ENCODE data around the gene NEK6. TPM values are rescaled to one million over a fixed set of nuclear protein-coding genes. Genes with fewer than 3 reads are reported as not detected.
A peak's percentile ranks its signal among the peaks of the same experiment; 100 is the strongest.

The NEK6 gene
- total RNA-seq, 1 donor from 2014 or later, result 7.7 TPM

DNA sequence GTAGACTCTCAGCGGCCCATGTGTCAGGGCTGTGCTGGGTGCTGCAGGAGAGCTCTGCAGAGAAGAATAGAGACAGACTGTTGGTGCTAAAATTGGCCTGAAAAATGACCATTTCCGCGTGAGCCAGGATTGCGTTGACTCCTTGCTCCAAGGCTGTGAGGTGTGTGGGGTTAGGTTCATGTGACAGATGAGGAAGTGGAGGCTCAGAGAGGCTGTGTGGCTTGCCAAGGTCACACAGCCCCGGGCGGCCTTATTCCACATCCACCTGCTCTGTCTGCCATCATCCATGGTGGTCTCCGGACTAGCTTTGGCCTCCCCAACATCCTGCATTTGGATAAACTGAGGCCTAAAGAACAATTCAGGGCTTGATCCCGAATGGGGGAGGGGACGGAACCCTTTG lies 15.2 kb downstream of the NEK6 start:
- DNase-seq (no peak), ATAC-seq (no peak)
- intact Hi-C loops (cut with micrococcal nuclease), result no loop called here

DNA sequence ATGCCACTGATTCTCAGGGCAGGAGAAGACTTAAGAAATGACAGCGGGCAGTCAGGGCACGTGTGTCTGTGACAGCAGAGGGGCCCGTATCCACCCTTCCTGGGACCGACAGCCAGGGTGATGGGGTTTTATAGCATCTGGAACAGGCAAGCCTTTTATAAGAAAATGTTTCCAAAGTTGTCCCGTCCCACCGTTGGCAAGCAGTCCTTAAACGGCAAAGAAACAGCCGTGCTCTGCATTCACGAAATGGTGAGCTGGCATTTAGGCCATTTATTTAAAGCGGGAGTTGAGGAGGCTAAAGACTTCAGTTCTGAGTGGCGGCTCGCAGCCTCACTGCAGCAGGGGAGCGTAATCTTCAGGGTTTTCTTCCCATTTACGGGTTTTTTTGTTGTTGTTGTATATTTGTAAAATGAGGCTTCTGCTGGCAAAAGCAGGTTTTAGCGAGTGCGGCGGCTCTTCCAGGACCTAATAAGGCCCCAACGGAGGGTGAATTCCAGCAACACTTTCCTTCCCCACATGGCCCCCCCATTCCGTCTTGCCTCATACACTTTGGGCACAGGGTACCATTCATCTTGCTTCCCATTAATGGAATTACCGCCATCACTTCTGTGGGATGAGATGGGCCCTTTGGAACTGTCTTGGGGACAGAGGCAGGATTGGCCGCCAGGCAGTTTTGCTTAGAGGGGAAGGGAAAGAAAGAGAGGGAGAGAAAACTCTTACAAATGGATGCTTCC lies 15.8 kb downstream of the NEK6 start:
- ATAC-seq, result no peak
- no peak for DNase-seq
- intact Hi-C loops (cut with micrococcal nuclease), result no loop called here

DNA sequence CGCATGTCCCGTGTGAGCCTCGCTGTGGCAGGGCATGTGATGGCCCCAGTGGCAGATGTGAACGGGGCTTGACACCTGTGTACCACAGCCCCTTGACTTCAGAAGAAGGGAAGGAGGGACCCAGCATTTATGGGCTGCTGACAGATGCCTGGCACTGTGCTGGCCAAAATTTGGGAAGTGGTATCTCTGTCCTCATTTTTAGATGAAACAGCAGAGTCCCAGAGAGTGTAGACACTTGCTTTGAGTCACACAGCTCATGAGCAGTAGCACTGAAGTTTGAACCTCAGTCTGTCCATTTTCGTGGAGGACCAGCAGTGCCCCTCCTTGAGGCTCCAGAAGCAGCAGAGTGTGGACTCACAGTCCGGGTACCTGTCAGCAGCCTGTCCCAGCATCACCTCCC lies 16.5 kb downstream of the NEK6 start:
- intact Hi-C loops (cut with micrococcal nuclease), result no loop called here
- DNase-seq, result no peak
- ATAC-seq, result no peak

DNA sequence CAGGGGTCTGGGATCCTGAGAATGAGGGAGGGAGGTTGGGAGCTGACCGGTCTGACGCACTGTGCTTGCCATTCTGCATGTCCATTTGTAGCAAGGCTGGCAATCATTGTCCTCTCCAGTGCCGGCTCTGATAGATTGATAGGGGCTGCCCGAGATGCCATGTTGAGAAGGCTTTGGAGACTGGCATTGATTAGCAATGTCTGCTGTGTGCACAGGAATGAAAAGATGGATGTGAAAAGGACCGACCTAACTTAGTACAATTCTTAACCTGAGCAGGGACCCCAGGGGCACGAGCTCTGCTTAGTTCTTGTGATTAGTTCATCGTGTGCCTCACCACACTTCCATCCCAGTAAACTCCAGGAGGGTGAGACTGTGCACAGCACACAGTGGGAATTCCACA lies 17.0 kb downstream of the NEK6 start:
- ATAC-seq (no peak), DNase-seq (no peak)
- intact Hi-C loops (cut with micrococcal nuclease), result no loop called here

DNA sequence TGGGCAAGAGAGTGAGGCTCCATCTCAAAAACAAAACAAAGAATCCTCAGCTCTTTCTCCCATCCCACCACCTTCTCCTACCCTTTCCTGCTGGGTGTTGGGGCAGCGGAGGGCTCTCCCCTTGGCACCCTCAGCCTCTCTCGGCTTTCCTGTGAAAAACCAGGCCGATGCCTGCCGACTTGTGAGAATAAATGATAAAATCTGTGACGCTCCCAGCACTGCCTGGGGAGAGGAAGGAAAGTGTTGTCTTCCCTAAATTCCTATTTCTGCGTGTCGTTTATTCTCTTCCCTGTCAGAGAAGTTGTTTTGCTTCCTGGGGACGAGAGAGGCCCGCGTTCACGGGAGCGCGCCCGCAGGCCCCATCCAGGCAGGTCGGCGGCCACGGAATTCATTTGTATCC lies 19.7 kb downstream of the NEK6 start:
- no peak for DNase-seq
- intact Hi-C loops (cut with micrococcal nuclease), result no loop called here
- ATAC-seq, result no peak

DNA sequence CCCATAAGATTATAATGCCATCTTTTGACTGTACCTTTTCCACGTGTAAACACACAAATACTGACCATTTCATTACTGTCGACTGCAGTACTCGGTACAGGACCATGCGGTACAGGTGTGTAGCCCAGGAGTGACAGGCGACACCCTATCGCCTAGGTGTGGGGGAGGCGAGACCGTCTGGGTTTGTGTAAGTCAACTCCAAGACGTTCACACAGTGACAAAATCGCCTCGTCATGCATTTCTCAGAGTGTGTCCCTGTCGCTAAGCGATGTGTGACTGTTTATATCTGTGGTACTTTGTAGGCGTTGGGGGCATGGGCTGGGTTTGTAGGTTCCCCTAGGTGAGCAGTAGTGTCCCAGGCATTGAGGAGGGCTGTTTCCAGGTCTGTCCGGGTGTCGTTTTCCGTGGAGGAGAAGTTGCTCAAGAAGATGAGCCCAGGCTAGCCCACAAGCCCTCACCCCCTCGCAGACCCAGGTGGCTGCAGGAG lies 20.3 kb downstream of the NEK6 start:
- intact Hi-C loops (cut with micrococcal nuclease), result no loop called here
- no peak for DNase-seq
- ATAC-seq, result no peak

DNA sequence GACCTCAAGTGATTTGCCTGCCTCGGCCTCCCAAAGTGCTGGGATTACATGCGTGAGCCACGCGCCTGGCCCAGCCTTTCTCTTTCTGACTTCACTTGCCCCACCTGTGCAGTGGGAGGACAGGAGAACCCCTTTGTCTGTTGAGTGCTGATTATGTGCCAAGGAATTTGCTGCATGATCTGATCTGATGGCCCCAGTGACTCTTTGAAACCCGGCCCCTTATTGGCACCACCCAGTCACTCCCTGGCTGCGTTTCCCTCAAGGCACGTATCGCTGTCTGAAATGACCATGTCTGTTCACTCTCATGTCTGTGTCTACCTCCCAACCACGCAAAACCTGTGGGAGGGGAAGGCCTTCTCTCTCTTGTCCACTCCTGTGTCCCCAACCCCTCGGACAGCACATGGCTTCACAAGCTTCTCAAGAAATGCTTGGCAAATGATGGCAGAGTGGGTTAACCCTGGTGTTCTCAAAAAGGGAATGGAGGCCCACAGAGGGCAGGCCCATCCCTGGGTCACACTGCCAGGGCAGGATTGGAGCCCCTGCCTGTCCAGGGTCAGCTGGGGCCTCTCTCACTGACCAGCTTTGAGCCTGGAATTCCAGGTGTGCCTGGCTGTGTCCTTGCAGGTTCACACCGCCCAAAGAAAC lies 21.9 kb downstream of the NEK6 start:
- intact Hi-C loops (cut with micrococcal nuclease), result no loop called here
- no peak for DNase-seq
- ATAC-seq, result no peak

DNA sequence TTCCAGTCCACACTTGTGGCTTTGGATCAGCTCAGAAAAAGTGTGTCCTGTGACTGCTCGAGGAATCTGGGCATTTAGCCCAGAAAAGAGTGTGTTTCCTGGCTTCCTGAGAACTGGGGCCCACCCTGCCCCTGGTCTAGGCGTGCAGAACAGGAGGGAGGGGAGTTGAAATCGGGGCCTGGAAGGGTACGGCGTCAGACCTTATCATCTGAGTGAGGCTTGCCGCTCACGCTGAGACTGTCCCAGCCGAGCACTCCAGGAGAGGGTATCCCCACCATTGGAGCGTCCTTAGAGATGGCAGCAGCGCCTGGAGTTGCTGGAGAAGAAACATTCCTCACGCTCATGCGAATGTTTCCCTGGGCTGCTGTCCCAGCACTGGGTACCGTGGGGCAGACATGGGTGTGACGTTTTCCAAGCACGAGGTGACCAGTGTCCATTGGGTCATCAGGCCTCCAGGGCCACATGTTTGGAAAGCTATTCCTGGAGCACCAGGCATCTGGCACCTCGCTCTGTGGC lies 22.5 kb downstream of the NEK6 start:
- intact Hi-C loops (cut with micrococcal nuclease), result no loop called here
- DNase-seq (no peak), ATAC-seq (peak; percentile 40)

DNA sequence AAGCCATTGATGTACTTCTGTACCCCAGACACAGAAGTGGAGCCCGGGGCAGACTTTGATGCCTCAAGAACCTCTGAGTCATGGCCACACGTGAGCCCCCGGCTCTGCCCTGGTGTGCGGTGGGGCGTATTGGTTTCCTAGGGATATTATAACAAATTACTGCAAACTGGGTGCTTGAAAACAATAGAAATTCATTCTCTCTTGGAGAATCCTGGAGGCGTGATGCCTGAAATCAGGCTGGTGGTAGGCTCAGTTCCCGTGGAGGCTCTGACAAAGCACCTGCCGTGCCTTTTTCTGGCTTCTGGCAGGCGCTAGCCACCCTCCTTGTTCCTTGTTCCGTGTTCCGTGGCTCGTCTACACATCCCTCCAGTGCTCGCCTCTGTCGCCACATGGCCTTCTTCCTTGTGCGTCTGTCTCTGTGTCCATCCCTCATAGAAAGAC lies 24.2 kb downstream of the NEK6 start:
- intact Hi-C loops (cut with micrococcal nuclease), result no loop called here
- ATAC-seq (no peak), DNase-seq (no peak)

DNA sequence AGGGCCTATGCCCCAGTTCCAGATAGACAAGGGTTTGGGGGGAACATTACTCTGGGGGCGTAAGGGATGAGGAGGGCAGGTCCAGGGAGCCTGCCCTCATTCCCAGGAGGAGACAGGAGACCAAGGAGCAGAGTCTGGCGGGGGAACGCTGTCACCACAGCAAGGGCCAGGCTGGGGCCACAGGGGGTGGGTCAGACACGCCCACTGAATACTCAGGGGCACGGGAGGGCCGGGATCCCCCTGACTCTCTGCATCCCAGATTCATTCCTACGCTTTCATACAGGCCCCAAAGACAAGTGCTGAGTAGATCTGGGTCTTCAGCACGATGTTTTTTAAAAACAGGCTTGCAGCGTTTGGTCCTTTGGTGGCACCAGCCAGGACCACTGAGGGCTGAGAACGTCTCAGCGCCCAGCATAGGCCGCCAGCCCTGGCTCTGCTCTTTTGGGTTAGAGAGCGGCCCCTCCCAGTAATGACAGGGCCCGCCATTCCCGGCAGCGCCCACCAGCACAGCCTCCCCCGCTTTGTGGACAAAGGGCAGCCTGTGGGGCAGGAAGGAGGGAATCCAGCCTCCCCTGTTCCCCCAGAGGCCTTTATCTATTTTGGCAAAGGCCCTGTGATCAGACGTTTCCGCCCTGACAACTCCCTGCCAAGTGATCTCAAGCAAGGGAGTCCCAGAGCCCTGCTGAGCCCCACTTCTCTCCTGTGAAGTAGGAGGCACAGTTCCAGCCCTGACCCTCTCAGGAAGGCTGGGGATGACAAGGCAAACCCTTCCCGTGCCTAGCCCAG lies 24.9 kb downstream of the NEK6 start:
- DNase-seq (peak; percentile 82), ATAC-seq (peak; percentile 63)
- intact Hi-C loops (cut with micrococcal nuclease), result no loop called here

DNA sequence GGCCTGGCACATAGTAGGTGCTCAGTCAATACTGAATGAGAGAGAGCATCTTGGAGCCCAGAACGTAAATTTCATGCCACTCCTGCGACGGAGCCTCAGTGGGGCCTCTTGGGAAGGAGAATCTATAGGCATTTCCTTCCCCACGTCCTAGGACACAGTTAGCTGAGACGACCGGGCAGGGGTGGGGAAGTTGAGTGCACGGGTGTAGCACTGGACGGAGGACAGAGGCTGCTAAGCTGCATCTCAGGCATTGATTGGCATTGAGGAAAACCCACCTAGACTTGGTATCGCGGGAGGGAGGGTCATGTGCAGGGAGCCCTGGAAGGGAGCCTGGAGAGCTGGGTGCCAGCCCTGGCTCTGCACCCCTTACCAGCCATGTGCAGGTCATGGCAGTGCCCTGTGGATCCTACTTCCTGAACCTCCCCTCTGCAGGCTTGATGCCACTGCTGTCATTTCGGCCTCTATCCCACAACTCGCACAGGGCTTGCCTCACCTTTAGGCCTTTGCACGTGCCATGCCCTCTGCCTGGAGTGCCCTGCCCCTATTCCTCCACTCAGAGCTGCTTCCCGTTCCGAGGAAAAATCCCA lies 25.6 kb downstream of the NEK6 start:
- ATAC-seq, result peak; percentile 1
- intact Hi-C loops (cut with micrococcal nuclease), result no loop called here
- DNase-seq, result no peak

DNA sequence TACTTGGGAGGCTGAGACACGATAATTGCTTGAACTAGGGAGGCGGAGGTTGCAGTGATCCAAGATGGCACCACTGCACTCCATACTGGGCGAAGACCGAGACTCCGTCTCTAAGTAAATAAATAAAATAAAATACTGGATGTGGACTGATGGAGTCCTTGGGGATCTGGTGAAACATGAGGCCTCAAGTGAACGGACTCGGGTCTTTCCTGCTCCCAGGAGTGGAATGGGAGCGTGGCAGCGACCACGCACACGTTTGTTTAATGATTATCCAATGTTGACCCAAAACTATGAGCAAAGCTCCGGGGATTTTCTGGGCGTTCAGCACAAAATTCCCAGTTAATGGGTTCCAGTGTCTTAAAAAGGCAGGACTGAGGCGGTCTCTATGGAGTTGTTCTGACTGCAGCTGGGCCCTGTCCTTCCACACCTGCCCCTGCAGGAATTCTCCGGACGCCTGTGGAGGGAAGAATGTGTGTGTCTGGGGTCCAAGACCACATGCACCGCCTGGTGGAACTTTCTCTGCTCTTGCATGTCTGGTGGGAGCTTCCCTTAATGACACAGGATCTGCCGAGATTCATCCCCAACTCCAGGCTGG lies 26.6 kb downstream of the NEK6 start:
- intact Hi-C loops (cut with micrococcal nuclease), result no loop called here
- peak; percentile 77 for DNase-seq
- peak; percentile 61 for ATAC-seq

DNA sequence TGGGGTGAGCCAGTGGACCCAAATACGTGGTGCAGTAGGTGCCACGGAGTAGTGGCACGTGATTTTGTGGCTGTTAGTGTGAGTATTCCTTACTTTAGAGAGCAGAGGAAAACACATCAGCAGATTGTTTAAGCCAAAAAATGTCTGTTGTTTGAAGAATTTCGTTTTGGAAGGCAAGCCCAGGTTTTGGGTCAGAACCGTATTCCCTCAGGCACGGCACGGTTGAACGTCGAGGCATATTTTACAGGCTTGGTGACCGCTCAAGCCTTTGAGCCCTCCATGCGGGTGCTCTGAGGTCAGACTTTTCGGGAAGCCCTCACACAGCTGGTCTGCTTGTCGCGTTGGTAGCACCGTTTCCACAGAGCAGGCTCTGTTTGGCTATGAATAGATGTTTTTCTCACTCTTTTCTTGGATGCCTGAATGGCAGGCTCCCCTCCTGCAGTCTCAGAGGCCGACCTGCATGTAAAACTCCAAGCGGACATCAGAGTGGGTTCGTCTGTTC lies 27.2 kb downstream of the NEK6 start:
- peak; percentile 66 for ATAC-seq
- DNase-seq, result peak; percentile 62

DNA sequence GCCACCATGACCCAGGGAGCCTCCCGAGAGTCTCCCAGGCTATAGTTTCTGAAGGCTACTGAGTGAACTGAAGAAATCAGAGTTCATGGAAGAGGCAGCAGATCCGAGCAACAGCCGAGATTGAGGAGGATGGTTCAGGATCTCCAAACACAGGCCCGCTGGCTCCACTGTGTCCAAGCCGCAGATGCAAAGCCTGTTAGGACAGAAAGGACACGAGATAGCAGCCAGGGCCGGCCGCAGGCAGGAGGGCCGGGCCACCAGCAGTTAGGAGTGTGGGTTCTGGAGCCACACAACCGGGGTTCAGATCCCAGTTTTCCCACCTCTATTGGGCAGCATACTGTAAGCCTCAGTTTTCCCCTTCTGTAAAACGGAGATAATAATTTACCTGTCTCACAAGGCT lies 27.7 kb downstream of the NEK6 start:
- ATAC-seq (no peak), DNase-seq (no peak)
- intact Hi-C loops (cut with micrococcal nuclease), result no loop called here

More for the DNA sequence above, 27.2 kb downstream of the NEK6 start:
- intact Hi-C loops (cut with micrococcal nuclease), result no loop called here

DNA sequence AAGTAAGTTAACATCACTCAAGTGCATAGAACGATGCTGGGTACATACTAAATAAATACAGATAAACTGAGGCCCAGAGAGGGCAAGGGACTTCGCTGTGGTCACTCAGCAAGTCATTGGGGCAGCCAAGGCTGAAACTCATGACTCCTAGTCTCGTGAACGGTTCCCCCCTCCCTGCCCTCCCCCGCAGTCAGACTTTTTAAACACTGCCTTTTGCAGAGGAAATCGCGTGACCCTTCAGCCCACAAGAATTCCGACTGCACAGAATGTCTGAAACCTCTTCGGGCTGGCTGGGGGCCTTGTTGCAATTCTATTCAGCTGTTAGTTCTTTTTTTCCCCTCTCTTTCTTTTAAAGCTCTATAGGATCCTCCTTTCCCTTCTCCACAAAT lies 28.1 kb downstream of the NEK6 start:
- peak; percentile 13 for ATAC-seq
- intact Hi-C loops (cut with micrococcal nuclease), result no loop called here
- peak; percentile 68 for DNase-seq

DNA sequence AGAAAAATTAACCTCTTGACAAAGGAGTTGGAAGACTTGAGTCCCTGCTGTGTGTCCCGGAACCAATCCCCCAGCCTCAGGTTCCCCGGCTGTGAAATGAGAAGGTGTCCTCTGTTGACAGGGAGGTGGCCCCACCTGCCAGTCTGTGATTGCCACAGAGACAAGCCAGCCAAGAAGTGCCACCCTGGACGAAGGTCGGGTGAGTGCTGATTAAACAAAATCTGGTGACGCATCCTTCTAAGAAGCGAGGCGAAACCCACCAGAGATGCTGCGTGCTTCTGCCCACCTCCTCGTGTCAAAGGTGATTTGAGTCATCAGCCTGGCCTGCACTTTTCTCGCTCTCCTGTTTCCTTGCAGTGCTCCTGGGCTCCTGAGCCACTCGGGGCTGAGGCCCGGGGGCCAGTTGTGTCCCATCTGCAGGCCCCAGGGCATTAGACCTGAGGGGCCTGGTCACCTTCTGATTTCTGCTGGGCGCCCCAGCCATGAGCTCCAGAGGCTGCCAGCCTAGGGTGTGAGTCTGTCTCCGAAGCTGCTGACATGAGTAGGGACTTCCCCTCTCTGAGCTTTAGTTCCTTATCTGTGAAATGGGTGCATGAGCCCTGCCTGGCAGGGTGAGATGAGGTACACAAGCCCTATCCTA lies 28.7 kb downstream of the NEK6 start:
- intact Hi-C loops (cut with micrococcal nuclease), result no loop called here
- no peak for ATAC-seq
- DNase-seq, result no peak

DNA sequence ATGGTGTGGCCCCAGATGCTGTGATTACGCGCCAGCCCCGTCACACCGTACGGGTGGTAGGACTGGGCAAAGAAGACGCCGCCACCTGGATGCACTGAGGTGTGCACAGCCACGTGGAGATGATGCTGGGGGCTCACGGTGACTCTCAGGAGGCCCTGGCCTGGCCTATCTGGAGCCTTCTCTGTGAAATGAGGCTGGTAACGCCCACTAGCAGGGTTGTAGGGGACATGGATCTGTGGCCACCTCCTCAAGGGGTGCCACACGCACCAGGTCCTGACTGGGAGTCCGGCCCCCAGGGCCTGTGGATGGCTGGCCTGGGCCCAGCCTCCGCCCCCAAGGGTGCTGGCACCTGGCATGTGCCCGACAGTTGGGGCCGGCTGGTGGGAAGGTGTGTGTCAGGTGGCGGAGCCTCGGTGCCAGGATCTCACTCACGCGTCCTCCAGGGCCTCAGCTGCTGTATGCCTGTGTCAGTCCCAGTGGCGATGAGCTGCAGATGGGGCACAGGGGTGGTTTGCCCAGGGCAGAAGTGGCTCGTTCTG lies 32.4 kb downstream of the NEK6 start:
- intact Hi-C loops (cut with micrococcal nuclease), result no loop called here
- DNase-seq, result no peak
- no peak for ATAC-seq
